ENCODE data around the gene PDE3A. TPM values are rescaled to one million over a fixed set of nuclear protein-coding genes. Genes with fewer than 3 reads are reported as not detected.

The PDE3A gene
- polyA plus RNA-seq, 1 of the 3 experiments (the other 2 are of a cell fraction) = 0.67 TPM

DNA sequence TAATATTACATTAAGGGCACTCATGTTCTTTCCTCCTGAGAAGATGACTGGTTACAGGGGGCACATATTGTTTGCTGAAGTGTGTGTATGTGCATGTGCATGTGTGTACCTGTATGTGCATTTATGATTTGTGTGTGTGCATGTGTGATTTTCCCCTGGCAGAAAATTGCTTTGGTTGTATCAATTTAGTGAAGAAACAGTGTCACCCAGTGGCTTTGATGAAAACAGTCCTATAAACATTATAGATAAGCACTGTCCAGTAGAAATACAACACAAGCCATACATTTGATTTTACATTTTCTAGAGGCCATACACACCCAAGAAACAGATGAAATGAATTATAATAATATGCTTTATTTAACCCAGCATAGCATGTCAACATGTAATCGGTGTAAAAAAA lies 8.6 kb downstream of the PDE3A start:
- no peaks in the 10 kb centered on the region for H3K36me3 ChIP-seq (replicated peaks in 1 of 2; ENCODE audit: control insufficient read depth in 1 of 2, insufficient read depth in 2 of 2, low read length in 1 of 2)
- H3F3A ChIP-seq (replicated peaks; ENCODE audit: insufficient read depth) = peaks cover 4% of the 10 kb centered on the region
- H3K4me3 ChIP-seq (ENCODE audit: low read depth in 2 of 2, low read length in 1 of 2) = no peak overlapping the region
- H2AFZ ChIP-seq (ENCODE audit: low read depth) = no peak overlapping the region
- DNase-seq = peak; percentile 14
- TF ChIP-seq, protein P1, sequence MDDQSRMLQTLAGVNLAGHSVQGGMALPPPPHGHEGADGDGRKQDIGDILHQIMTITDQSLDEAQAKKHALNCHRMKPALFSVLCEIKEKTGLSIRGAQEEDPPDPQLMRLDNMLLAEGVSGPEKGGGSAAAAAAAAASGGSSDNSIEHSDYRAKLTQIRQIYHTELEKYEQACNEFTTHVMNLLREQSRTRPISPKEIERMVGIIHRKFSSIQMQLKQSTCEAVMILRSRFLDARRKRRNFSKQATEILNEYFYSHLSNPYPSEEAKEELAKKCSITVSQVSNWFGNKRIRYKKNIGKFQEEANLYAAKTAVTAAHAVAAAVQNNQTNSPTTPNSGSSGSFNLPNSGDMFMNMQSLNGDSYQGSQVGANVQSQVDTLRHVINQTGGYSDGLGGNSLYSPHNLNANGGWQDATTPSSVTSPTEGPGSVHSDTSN (IDR thresholded peaks at IDR 0.05) = no peak
- TF ChIP-seq NRF1 (IDR thresholded peaks at IDR 0.05; ENCODE audit: low read depth, low read length) (no peak), SMC3 (IDR thresholded peaks at IDR 0.05; ENCODE audit: low read depth, low read length) (peak; percentile 59), CTCF (IDR thresholded peaks at IDR 0.05) (peak; percentile 68), RAD21 (IDR thresholded peaks at IDR 0.05; ENCODE audit: low read length) (peak; percentile 80)
- peaks cover 93% of the 10 kb centered on the region for H3K79me2 ChIP-seq (ENCODE audit: insufficient read depth)
- no peak overlapping the region for H3K4me2 ChIP-seq
- no peaks in the 10 kb centered on the region for H3K9me3 ChIP-seq
- ChIA-PET CTCF (interaction anchor here (0.8 to 2.6 kb wide), 10 partner anchors 11 to 870 kb away, joined by 3 to 15 read pairs (median 4); no protein-coding TSS in a partner anchor), POLR2A (no interaction called here)
- peak overlapping the region in 1 of 2 experiments; percentile 51; a peak in 2 of 4 replicates for H3K27ac ChIP-seq (ENCODE audit: low read depth in 2 of 2, low read length in 1 of 2)
- H4K20me1 ChIP-seq (ENCODE audit: insufficient read depth) = no peaks in the 10 kb centered on the region; the same call in 1 of the 2 replicates
- no peaks in the 10 kb centered on the region for H3K9me2 ChIP-seq
- H3K9ac ChIP-seq = no peak overlapping the region
- WGBS (ENCODE audit: low lambda C conversion rate) = 61% methylated on average over 1 of the region's 1 CpG
- peaks cover 0 to 15% of the 10 kb centered on the region in 2 experiments; a peak in 3 of 4 replicates for H3K4me1 ChIP-seq (ENCODE audit: control insufficient read depth in 1 of 2, insufficient read depth in 2 of 2, low read depth in 1 of 2, low read length in 1 of 2)
- H3K27me3 ChIP-seq (ENCODE audit: insufficient read depth) = no peaks in the 10 kb centered on the region

DNA sequence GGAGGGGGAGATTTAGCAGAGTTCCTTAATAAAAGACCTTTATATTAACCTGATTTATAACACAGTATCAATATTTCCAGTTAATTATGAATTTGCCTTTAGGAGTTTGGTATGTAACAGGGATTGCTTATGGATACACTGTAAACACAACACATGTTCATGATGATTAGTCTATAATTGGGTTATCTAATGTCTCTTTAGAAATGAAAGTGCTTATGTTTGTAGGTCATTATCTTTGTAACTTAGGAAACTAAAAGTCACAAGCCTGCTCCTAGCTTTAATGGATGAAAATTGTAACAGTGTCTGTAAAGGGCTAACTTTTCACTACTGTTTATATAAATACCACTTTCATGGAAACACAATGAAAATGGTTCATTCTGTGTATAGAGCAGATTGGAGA lies 9.4 kb downstream of the PDE3A start:
- H4K20me1 ChIP-seq (ENCODE audit: insufficient read depth) = no peaks in the 10 kb centered on the region; the same call in 1 of the 2 replicates
- CTCF ChIA-PET = interaction anchor here (0.7 to 3.1 kb wide), 7 partner anchors 31 to 870 kb away, joined by 3 to 14 read pairs (median 6); no protein-coding TSS in a partner anchor
- TF ChIP-seq TAF1 (IDR thresholded peaks at IDR 0.05; ENCODE audit: borderline replicate concordance, low read depth, low read length) (no peak), GABPA (IDR thresholded peaks at IDR 0.05; ENCODE audit: low read depth) (no peak), FOXM1 (IDR thresholded peaks at IDR 0.05; ENCODE audit: low read depth) (no peak), YY1 (IDR thresholded peaks at IDR 0.05; ENCODE audit: low read depth) (no peak), CTCF (IDR thresholded peaks at IDR 0.05) (no peak), USF2 (IDR thresholded peaks at IDR 0.05; ENCODE audit: borderline replicate concordance, low read depth, low read length) (no peak), SMC3 (IDR thresholded peaks at IDR 0.05; ENCODE audit: low read depth, low read length) (no peak), MEF2A (IDR thresholded peaks at IDR 0.05; ENCODE audit: borderline replicate concordance, low read depth) (no peak), FOXJ3 (CRISPR knock-in tag; IDR thresholded peaks at IDR 0.05) (no peak), MXI1 (IDR thresholded peaks at IDR 0.05; ENCODE audit: low read depth, low read length) (no peak), NRF1 (IDR thresholded peaks at IDR 0.05; ENCODE audit: low read depth, low read length) (no peak), REST (IDR thresholded peaks at IDR 0.05; ENCODE audit: low read depth, low read length) (no peak), TEAD4 (IDR thresholded peaks at IDR 0.05; ENCODE audit: borderline replicate concordance, insufficient read depth) (no peak), TCF12 (IDR thresholded peaks at IDR 0.05) (no peak)

More for the DNA sequence above, 9.4 kb downstream of the PDE3A start:
- Histone ChIP-seq H3K27me3 (ENCODE audit: insufficient read depth) (no peaks in the 10 kb centered on the region), H3K4me3 (ENCODE audit: low read depth in 2 of 2, low read length in 1 of 2) (no peak overlapping the region), H3K4me2 (no peak overlapping the region), H3K36me3 (replicated peaks in 1 of 2; ENCODE audit: control insufficient read depth in 1 of 2, insufficient read depth in 2 of 2, low read length in 1 of 2) (no peaks in the 10 kb centered on the region), H3K9me3 (no peaks in the 10 kb centered on the region), H3K9me2 (no peaks in the 10 kb centered on the region), H3F3A (replicated peaks; ENCODE audit: insufficient read depth) (peaks cover 4% of the 10 kb centered on the region), H3K9ac (no peak overlapping the region), H3K4me1 (ENCODE audit: control insufficient read depth in 1 of 2, insufficient read depth in 2 of 2, low read depth in 1 of 2, low read length in 1 of 2) (peaks cover 0 to 15% of the 10 kb centered on the region in 2 experiments; a peak in 3 of 4 replicates), H2AFZ (ENCODE audit: low read depth) (no peak overlapping the region), H3K79me2 (ENCODE audit: insufficient read depth) (peaks cover 93% of the 10 kb centered on the region), H3K27ac (ENCODE audit: low read depth in 2 of 2, low read length in 1 of 2) (peak overlapping the region in 1 of 2 experiments; percentile 51; a peak in 2 of 4 replicates)
- DNase-seq = no peak
- POLR2A ChIA-PET = no interaction called here

Measured in SK-N-SH (cell line).